Stimulated activated CD4-positive, alpha-beta T cell treated with anti-CD3 and anti-CD28 coated beads, Interleukin-15, amount 100 ng/mL, for 48 hours (primary cell): ENCODE results near the gene INSIG1.
A peak's percentile ranks its signal among the peaks of the same experiment; 100 is the strongest.

Experiments
- DNase-seq, 2 donors: peaks; one replicate each; pipeline ENCODE4 v3.0.0-alpha.2; 2020; ENCODE audit warnings: low read depth in 2 of 2

Gene INSIG1

DNA sequence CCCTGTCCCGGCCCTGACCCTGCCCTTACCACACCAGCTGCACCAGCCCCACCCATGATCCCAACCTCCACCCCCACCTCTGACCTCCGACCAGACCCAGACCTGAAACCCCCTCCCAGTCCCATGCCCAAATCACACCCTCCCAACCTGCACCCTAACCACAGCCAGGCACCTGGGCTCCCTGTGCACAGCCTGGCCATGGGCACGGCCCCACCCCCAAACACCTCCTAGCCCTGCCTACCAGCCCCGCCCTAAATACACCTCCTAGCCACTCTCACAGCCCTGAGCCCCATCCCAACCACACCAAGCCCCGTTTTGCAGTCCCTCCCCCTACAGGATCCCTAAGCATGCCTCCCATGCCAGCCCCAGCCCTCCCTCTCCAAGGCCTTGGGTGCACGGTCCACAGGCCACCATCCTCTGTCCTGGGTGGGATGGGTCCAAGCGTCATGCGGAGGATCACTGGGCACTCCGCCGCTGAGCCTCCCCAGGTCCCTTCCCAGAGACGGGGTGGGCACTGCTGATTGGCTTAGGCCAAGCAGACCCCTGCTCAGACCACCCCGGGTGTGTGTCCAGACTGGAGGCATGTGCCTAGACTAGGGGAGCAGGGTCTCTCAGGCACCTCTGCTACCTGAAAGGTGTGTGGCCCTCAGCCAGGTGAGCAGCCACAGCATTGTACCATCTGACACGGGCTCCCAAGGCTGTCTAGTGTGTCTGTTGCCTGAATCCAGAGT, 30.1 kb downstream of the INSIG1 start:
- DNase-seq: no peak

- no peak for DNase-seq
Observed at GRCh38 chr7:155329225-155329624, 31.5 kb downstream of the INSIG1 start.

DNA sequence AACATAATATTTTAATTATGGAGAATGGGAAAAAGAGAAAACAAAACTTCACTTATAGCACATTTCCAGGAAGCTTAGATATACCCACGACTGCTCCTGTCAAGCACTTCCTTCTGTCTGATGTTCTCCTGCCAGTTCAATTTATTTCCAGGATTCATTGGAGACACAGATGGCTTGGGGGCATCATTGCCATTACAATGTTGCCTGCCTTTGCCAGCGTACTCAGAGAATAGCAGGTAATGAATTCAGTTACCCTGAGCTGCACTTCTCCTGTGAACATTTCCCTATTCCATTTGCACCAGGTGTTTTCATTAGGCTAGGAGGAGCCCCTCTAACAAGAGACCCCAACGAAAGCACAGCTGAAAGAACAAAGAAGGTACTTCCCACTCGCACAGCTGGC, 33.7 kb downstream of the INSIG1 start:
- no peak for DNase-seq

DNA sequence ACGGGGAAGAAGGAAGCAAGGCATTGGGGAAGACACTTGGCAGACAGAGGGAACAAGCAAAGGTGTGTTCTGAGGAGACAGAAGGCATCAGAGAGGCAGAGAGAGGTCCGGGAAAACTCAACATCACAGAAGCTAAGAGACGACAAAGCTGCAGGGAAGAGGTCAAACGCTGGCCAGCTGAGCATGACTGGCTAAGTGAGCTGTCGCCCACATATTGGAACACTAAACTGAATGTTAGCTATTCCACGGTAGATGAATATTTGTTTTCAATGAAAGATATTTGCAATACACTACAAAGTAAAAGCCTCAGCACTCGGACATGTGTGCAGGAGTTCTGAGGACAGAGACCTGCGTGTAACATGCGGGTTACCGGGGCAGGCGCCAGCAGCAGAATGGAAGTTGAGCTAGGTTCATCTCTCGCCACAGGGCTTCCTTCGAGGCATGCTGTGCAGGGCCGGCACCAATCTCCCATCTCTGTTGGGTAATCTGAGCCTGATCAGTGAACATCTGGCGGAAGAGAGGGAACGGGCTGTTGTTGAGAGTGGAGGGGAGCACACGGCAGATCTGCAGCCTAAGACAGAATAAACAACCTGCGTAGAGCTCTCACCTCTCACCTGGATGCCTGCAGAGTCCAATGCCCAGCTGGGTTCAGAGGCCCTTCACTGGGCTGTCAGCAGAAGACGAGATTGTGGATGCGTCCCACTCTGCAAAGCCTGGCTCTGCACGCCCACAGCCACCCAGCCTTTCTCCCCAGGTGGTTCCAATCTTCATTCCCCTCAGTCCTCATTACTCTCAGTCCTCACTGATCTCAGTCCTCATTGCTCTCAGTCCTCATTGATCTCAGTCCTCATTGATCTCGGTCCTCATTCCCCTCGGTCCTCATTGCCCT, 35.9 kb downstream of the INSIG1 start:
- no peak for DNase-seq

GRCh38 chr7:155336812-155337602, 39.3 kb downstream of the INSIG1 start:
- DNase-seq: no peak

DNA sequence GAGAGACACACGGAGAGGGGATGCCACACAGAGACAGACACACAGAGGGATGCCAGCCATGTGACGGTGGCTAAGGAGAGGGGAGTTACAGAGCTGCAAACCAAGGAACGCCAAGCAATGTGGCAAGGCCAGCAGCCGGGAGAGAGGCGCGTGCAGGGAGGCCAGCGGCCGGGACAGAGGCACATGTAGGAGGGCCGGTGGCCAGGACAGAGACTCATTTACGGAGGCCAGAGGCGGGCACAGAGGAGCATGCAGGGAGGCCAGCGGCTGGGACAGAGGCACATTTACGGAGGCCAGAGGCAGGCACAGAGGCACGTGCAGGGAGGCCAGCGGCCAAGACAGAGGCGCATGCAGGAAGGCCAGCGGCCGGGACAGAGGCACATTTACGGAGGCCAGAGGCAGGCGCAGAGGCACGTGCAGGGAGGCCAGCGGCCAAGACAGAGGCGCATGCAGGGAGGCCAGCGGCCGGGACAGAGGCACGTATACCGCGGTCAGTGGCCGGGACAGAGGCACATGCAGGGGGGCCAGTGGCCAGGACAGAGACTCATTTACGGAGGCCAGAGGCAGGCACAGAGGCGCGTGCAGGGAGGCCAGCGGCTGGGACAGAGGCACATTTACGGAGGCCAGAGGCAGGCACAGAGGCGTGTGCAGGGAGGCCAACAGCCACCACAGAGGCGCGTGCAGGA, 40.4 kb downstream of the INSIG1 start:
- DNase-seq: no peak

DNA sequence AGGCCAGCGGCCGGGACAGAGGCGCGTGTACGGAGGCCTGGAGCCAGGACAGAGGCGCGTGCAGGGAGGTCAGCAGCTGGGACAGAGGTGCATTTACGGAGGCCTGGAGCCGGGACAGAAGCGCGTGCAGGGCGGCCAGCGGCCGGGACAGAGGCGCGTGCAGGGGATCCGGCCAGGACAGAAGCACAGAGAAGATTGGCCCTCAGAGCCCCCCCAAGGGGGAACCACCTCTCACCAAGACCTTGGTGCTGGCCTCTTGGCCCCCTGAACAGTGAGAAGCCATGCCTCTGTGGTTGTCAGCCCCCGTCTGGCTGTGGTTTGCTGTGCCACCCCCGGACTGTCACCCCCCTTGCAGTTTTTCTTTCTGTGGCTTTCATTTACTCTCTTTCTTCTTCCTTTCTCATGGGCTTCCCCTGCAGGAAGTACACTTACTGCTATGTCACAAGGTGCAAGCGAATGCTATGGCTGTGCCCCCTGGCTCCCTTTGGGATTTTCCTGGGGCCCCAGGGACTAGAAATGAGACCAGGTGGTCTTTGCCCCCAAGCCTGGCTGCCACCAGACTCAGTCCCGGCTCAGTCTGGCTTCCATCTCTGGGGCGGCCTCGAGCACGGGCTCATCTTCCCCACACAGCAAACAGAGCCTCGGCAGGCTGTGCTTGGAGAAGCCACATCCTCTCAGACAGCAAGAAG, 41.1 kb downstream of the INSIG1 start:
- no peak for DNase-seq

DNA sequence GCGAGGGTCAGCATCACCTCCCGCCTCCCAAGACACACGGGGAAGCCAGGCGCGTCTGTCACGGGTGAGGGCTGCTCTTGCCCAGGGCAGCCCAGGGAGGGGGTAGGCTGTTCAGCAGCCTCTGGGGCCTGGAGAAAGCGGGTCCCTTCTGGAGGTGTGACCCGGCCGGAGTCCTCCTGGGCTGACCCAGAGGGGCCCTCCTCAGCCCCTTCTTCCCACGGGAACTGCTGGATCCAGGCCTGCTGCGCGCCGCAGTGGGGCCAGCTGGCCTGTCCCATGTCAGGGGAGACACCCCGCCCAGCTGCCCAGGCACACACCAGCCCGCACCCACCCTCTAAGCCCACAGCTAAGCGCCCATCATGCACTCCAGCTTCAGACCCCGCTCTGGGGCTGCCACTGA, 41.8 kb downstream of the INSIG1 start:
- no peak for DNase-seq

GRCh38 chr7:155340071-155340531, 42.4 kb downstream of the INSIG1 start:
- no peak for DNase-seq

DNA sequence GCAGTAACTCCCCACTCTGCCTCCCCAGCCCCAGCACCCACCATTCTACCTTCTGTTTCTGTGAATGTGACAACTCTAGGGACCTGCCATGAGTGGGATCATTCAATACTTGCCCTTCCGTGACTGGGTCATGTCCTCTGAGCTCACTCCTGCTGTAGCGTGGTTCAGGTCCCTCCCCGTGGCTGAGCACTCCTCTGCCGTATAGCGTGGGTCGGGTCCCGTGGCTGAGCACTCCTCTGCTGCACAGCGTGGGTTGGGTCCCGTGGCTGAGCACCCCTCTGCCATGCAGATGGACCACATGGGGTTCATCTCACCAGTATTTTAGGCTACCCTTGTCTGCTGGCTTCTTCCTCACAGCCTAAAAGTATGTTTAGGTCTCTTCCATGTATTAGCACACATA, 43.0 kb downstream of the INSIG1 start:
- no peak for DNase-seq

GRCh38 chr7:155341463-155341983, 43.8 kb downstream of the INSIG1 start:
- DNase-seq: no peak

DNA sequence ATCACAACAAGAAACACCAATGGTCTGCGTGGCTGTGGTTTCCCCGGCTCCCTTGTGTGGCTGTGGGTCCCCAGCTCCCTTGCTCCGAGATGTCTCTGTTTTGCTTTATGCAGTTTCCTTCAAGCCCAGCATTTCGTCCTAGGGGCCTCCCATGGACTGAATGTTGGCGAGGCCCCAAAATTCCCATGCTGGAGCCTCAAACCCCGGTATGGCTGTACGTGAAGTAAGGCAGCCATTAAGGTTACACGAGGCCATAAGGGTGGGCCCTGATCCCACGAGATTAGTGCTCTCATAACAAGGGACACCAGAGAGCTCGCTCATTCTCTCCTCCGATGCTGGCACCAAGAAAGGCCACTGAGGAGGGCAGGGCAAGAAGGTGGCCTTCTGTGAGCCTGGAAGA, 44.6 kb downstream of the INSIG1 start:
- DNase-seq: no peak

DNA sequence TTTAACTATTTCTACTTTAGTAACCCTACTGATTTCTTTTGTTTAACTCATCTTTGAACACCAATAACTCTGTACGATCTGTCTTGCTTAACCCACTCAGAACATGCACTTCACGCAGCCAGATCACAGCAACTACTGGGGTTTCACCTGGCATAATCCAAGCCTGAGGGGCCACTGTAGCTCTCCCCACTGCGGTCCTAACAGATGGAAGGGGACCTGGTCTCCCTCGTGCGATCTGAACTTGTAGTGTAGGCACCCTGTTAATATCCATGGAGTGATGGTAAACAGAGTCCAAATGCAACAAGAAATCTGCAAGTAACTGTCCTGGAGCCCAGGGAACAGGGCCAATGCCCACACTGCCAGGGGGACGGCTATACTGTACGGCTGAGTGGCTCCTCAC, 45.5 kb downstream of the INSIG1 start:
- DNase-seq: no peak

- no peak for DNase-seq
Observed at GRCh38 chr7:155343661-155344121, 46.0 kb downstream of the INSIG1 start.

- peak in 1 of 2 donors; percentile 11 for DNase-seq
Observed at GRCh38 chr7:155344270-155344617, 46.6 kb downstream of the INSIG1 start.

GRCh38 chr7:155344618-155345433, 47.1 kb downstream of the INSIG1 start:
- peak; percentile 66 to 77 for DNase-seq

GRCh38 chr7:155345490-155345889, 47.8 kb downstream of the INSIG1 start:
- no peak for DNase-seq

- no peak for DNase-seq
Observed at GRCh38 chr7:155346285-155346684, 48.6 kb downstream of the INSIG1 start.

- no peak for DNase-seq
Observed at GRCh38 chr7:155348806-155349205, 51.1 kb downstream of the INSIG1 start.
